Lower leg skin (tissue), 3 donors: ENCODE data around the gene RET.

Experiments used
- POLR2A ChIP-seq, 2 donors: fragments of 450-650 bp; IDR thresholded peaks; one replicate each; pipeline ENCODE4 v1.6.1; 2016 to 2017; ENCODE audit warnings: antibody characterized with exemption in 2 of 2, mild to moderate bottlenecking in 1 of 2, moderate library complexity in 1 of 2
- TF ChIP-seq, protein P1 (sequence below), 3 donors: fragments of 450-650 bp; IDR thresholded peaks; one replicate each; pipeline ENCODE4 v1.5.1; 2016; ENCODE audit warnings: antibody characterized with exemption in 3 of 3, mild to moderate bottlenecking in 3 of 3, moderate library complexity in 2 of 3

DNA sequence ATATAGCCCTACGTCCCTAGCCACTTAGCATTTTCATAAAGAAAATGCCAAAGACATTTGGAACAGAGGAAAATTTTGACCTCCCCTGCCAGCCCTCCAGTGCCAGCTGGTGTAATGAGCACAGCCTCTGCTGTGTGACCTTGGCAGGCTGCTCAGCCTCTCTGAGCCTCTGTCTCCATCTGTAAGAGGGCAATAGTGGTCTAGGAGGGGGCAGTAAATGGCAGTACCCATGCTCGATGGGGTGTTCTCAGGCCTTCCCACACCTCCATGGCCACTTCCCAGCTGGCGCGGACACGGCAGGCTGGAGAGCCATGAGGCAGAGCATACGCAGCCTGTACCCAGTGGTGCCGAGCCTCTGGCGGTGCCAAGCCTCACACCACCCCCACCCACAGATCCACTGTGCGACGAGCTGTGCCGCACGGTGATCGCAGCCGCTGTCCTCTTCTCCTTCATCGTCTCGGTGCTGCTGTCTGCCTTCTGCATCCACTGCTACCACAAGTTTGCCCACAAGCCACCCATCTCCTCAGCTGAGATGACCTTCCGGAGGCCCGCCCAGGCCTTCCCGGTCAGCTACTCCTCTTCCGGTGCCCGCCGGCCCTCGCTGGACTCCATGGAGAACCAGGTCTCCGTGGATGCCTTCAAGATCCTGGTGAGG lies 37.3 kb downstream of the RET start:
- TF ChIP-seq, protein P1, sequence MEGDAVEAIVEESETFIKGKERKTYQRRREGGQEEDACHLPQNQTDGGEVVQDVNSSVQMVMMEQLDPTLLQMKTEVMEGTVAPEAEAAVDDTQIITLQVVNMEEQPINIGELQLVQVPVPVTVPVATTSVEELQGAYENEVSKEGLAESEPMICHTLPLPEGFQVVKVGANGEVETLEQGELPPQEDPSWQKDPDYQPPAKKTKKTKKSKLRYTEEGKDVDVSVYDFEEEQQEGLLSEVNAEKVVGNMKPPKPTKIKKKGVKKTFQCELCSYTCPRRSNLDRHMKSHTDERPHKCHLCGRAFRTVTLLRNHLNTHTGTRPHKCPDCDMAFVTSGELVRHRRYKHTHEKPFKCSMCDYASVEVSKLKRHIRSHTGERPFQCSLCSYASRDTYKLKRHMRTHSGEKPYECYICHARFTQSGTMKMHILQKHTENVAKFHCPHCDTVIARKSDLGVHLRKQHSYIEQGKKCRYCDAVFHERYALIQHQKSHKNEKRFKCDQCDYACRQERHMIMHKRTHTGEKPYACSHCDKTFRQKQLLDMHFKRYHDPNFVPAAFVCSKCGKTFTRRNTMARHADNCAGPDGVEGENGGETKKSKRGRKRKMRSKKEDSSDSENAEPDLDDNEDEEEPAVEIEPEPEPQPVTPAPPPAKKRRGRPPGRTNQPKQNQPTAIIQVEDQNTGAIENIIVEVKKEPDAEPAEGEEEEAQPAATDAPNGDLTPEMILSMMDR (IDR thresholded peaks at IDR 0.05) = no peak
- no peak for TF ChIP-seq POLR2A (IDR thresholded peaks at IDR 0.05)
